LNCaP clone FGC (cell line): ENCODE data around the gene IFNA13.
A peak's percentile ranks its signal among the peaks of the same experiment; 100 is the strongest.

ENCODE experiments used
- DNase-seq: peaks from one replicate; pipeline ENCODE4 v3.0.0-alpha.2; 2011; ENCODE audit warnings: low read depth
- H3K4me3 ChIP-seq: 2 replicates; pipeline ENCODE4 v1.5.1; 2011; ENCODE audit warnings: mild to moderate bottlenecking, low read depth, low read length, control low read depth
- CTCF ChIP-seq: IDR thresholded peaks from 2 replicates; pipeline ENCODE4 v1.5.1; 2012; ENCODE audit warnings: mild to moderate bottlenecking; ENCODE audit not compliant: control insufficient read depth, insufficient read depth; ENCODE audit errors: extremely low read depth

Gene IFNA13

GRCh38 chr9:21357479-21358460, 10.1 kb downstream of the IFNA13 start:
- TF ChIP-seq CTCF = no peak
- DNase-seq = no peak
- H3K4me3 ChIP-seq = no peak overlapping the region

GRCh38 chr9:21350787-21351186, 17.1 kb downstream of the IFNA13 start, which contains the start of gene IFNA6:
TSS of gene IFNA6 (minus strand) at chr9:21350887. CDS start at chr9:21350887, 0 bp downstream.
- H3K4me3 ChIP-seq = no peak within 1 kb of the TSS
- TF ChIP-seq CTCF = no peak
- DNase-seq = no peak

- H3K4me3 ChIP-seq = no peak overlapping the region
- DNase-seq = no peak
- no peak for TF ChIP-seq CTCF
Measured at GRCh38 chr9:21348430-21348970, 19.4 kb downstream of the IFNA13 start.

- no peak overlapping the region for H3K4me3 ChIP-seq
- DNase-seq = no peak
- TF ChIP-seq CTCF = no peak
Measured at GRCh38 chr9:21340735-21341134, 27.1 kb downstream of the IFNA13 start.

- no peak for TF ChIP-seq CTCF
- H3K4me3 ChIP-seq = no peak overlapping the region
- no peak for DNase-seq
Measured at GRCh38 chr9:21336457-21336856, 31.4 kb downstream of the IFNA13 start.

- no peak for TF ChIP-seq CTCF
- H3K4me3 ChIP-seq = peak within 1 kb of the TSS; percentile 95
- DNase-seq = peak; percentile 63
Measured at GRCh38 chr9:21334701-21335632, 32.9 kb downstream of the IFNA13 start, which contains the start of gene KLHL9. TSS of gene KLHL9 (minus strand) at chr9:21335404. CDS start at chr9:21334859, 545 bp downstream.
